SU-DHL-6 (cell line): Measurements from ENCODE around the gene APBA2.

Experiments used
- CTCF ChIP-seq: fragments of 200-600 bp; sonication (generic); IDR thresholded peaks from one replicate; pipeline ENCODE4 v1.5.1; 2017; ENCODE audit warnings: antibody characterized with exemption, mild to moderate bottlenecking, low read length, moderate library complexity; ENCODE audit not compliant: insufficient read depth, poor library complexity, severe bottlenecking
- EZH2phosphoT487 ChIP-seq: fragments of 200-600 bp; sonication (generic), shearing (Covaris generic); conservative IDR thresholded peaks from 2 replicates; pipeline ENCODE4 v1.6.1; 2018; ENCODE audit warnings: mild to moderate bottlenecking, antibody characterized with exemption, low read length, moderate library complexity, mixed read lengths

GRCh38 chr15:29055876-29056275 lies 170.1 kb downstream of the APBA2 start:
- no peak for TF ChIP-seq CTCF
- no peak for TF ChIP-seq EZH2phosphoT487
